ENCODE measurements around the gene PRSS33. TPM values are rescaled to one million over a fixed set of nuclear protein-coding genes. Genes with fewer than 3 reads are reported as not detected.

The PRSS33 gene
- total RNA-seq, 2 donors from 2014 or later = not detected

- ATAC-seq (peak; percentile 92), DNase-seq (peak; percentile 86 to 93)
- intact Hi-C loops (cut with DNase I, micrococcal nuclease) = no loop called here
Measured at GRCh38 chr16:2769675-2770056, 17.7 kb downstream of the PRSS33 start.

GRCh38 chr16:2769100-2769529 is 18.2 kb downstream of the PRSS33 start:
- DNase-seq (no peak), ATAC-seq (peak; percentile 1)
- intact Hi-C loops (cut with DNase I, micrococcal nuclease) = no loop called here

GRCh38 chr16:2768403-2769089 is 18.8 kb downstream of the PRSS33 start:
- intact Hi-C loops (cut with DNase I, micrococcal nuclease) = no loop called here
- peak in 1 of 2 donors; percentile 17 for DNase-seq
- no peak for ATAC-seq

- DNase-seq = no peak
- no peak for ATAC-seq
- intact Hi-C loops (cut with DNase I, micrococcal nuclease) = no loop called here
Measured at GRCh38 chr16:2767891-2768290, 19.5 kb downstream of the PRSS33 start.

- DNase-seq = no peak
- intact Hi-C loops (cut with DNase I, micrococcal nuclease) = no loop called here
- no peak for ATAC-seq
Measured at GRCh38 chr16:2767140-2767731, 20.1 kb downstream of the PRSS33 start.

GRCh38 chr16:2766430-2767139 is 20.8 kb downstream of the PRSS33 start:
- intact Hi-C loops (cut with DNase I, micrococcal nuclease) = no loop called here
- DNase-seq (no peak), ATAC-seq (no peak)

- intact Hi-C loops (cut with DNase I, micrococcal nuclease) = no loop called here
- ATAC-seq (no peak), DNase-seq (no peak)
Measured at GRCh38 chr16:2765462-2766404, 21.6 kb downstream of the PRSS33 start.

GRCh38 chr16:2764718-2765117 is 22.6 kb downstream of the PRSS33 start:
- ATAC-seq = no peak
- intact Hi-C loops (cut with DNase I, micrococcal nuclease) = no loop called here
- DNase-seq = no peak

GRCh38 chr16:2763173-2763572 is 24.2 kb downstream of the PRSS33 start:
- ATAC-seq (no peak), DNase-seq (no peak)
- intact Hi-C loops (cut with DNase I, micrococcal nuclease) = no loop called here

GRCh38 chr16:2762711-2763110 is 24.6 kb downstream of the PRSS33 start:
- intact Hi-C loops (cut with DNase I, micrococcal nuclease) = no loop called here
- DNase-seq (no peak), ATAC-seq (no peak)

- DNase-seq (no peak), ATAC-seq (no peak)
Measured at GRCh38 chr16:2761886-2762583, 25.3 kb downstream of the PRSS33 start.

GRCh38 chr16:2761472-2761871 is 25.9 kb downstream of the PRSS33 start:
- DNase-seq (no peak), ATAC-seq (no peak)
- intact Hi-C loops (cut with DNase I, micrococcal nuclease) = no loop called here

More at GRCh38 chr16:2761886-2762583, 25.3 kb downstream of the PRSS33 start:
- intact Hi-C loops (cut with DNase I, micrococcal nuclease) = no loop called here

- ATAC-seq (no peak), DNase-seq (no peak)
- intact Hi-C loops (cut with DNase I, micrococcal nuclease) = no loop called here
Measured at GRCh38 chr16:2757344-2757743, 30.0 kb downstream of the PRSS33 start.

GRCh38 chr16:2756288-2757015 is 30.9 kb downstream of the PRSS33 start:
- ATAC-seq (no peak), DNase-seq (no peak)
- intact Hi-C loops (cut with DNase I, micrococcal nuclease) = no loop called here

GRCh38 chr16:2755158-2755557 is 32.2 kb downstream of the PRSS33 start:
- DNase-seq (no peak), ATAC-seq (no peak)
- intact Hi-C loops (cut with DNase I, micrococcal nuclease) = no loop called here

GRCh38 chr16:2753733-2754020 is 33.7 kb downstream of the PRSS33 start:
- intact Hi-C loops (cut with DNase I, micrococcal nuclease) = no loop called here
- no peak for DNase-seq
- no peak for ATAC-seq

- DNase-seq = peak; percentile 81 to 87
- intact Hi-C loops (cut with DNase I, micrococcal nuclease) = no loop called here
- peak; percentile 80 for ATAC-seq
Measured at GRCh38 chr16:2752850-2753732, 34.3 kb downstream of the PRSS33 start.
